NCI-H2107 (cell line): Measurements from ENCODE around the gene SURF6.

Experiments used
- DNase-seq: peaks from one replicate; lab custom pipeline; 2025; lab: John Stamatoyannopoulos, UW

SURF6 gene

GRCh38 chr9:133367778-133368177 is 31.8 kb upstream of the SURF6 start:
- DNase-seq, result no peak

DNA sequence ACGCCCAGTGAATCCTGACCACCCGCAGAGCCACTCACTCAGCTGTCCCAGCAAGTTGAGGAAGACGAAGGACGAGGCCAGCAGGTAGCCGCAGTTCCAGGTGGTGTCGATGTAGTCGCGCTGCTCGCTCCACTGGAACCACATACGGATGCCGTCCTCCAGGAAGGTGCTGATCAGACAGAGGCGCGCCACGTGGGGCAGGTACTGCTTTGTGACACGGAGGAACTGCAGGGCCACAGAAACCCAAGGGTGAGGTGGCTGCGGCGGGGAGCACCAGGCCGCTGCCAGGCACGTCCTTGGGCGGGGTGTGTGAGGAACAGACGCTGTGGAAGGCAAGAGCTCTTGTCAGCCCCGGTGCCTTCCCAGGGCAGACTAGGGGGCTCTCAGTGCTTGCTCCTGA is 31.2 kb upstream of the SURF6 start:
- no peak for DNase-seq

DNA sequence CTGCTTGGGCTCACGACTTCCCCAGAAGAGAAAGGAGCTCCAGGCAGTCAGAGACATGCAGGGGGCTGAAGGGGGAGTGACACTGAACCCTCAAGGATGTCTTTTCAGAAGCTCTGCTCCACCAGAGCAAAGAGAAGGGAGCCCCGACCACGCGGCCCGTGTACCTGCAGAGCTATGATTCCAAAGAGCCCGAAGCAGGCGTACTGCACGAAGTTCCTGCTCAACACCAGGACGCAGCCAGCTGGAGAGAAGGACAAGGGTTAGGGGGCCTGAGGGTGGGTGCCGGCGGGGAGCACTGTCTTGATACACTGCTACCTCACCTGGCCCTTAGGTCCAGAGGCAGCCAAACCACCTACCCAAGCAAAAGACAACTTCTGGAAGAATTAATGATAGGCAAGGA is 30.4 kb upstream of the SURF6 start:
- DNase-seq, result no peak

- no peak for DNase-seq
Measured at GRCh38 chr9:133362359-133363044, 26.5 kb upstream of the SURF6 start.

GRCh38 chr9:133361507-133362092 is 25.6 kb upstream of the SURF6 start:
- no peak for DNase-seq

DNA sequence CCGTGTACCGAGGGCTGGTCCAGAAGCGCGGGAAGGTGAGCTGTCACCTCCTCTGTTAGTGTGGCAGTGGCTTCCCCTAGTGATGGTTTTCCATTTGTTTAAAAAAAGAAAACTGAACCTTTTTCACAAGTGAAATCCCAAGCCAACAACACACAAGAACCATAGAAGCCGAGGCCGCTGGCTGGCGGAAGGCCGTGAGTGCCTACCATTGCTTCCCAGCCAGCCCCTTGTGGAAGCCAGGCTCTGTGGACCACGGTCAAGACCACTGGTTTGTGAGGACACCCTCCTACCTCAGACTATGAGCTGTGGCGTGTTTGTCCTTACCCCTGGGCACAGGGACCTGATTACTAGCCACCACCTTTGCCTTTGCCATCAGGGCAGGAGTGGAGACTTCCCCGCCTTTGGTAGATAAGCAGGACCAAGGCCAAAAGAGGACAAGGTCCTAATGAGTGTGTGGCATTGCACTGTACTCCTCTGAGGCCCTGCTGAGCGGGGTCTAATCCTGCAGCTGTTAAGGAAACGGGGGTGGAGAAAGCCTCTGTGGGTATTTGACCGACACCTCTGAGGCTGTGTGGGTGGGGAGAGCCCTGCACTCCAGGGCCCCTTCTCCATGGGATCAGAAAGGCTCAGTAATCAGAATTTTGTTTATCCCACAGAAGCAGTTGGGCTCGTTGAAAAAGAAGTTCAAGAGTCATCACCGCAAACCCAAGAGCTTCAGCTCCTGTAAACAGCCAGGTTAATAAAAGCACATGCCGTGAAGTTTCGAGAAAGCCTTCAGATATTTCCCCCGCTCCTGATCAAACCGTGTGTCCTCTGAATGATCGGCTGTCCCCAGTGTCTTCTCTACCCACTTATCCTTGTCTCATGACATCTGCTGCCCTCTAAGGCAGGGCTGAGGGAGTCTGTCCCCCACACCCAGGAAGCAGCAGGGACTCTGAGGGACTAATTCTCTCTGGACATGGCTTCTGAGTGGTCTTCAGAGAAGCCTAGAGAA is 24.7 kb upstream of the SURF6 start:
- DNase-seq, result no peak

DNA sequence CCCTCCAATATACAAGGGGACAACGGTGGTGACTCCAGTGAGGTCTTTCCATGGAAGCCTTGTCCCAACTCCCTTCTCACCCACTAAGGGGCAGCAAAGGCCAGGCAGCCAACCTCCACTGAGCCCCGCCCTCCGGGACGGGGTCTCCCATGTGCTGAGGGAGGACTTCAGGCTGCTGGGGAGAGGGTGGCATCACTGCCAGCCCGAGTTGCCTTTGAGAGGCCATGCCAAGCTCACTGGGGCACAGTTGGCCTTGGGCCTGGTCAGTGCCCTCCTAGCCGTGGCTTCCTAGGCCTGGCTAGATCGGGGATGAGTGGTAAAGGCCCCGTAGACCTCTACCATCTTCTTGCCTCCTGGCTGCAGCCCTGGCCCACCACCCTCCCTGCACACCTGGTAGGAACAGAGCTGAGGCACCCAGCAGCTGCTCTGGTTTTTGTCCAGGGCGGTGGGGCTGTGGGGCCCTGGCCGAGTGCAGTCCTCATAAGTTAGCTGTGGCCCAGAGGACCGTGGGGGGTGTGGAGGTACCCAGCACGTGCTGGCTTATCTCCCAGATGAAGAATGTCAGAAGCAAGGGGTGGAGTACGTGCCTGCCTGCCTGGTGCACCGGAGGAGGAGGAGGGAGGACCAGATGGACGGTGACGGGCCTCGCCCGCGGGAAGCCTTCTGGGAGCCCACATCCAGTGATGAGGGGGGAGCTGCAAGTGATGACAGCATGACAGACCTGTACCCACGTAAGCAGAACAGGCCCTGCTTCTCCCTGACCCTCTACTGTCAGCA is 23.6 kb upstream of the SURF6 start:
- no peak for DNase-seq

- no peak for DNase-seq
Measured at GRCh38 chr9:133357656-133358055, 21.7 kb upstream of the SURF6 start.

DNA sequence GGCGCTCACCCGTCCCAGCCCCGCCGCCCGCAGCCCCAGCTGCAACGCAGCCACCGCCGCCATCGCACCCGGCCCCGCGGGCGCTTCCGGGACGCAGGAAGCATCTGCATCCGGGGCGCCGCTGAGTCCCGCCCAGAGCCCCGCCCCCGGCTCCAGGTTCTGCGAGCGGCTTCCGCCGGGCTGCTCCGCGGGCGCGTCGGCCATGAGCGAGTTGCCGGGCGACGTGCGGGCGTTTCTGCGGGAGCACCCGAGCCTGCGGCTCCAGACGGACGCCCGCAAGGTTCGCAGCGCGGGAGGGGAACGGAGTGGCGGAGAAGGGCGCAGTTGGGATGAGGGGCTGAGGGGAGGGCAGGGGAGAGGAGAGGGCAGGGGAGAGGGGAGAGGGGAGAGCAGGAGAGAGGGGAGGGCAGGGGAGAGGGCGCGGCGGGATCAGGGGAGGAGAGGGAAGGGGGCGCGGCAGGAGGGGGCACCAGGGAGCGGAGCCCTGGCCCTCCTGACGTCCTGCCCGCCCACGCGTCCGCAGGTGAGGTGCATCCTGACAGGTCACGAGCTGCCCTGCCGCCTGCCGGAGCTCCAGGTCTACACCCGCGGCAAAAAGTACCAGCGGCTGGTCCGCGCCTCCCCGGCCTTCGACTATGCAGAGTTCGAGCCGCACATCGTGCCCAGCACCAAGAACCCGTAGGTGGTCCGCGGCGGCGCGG is 20.6 kb upstream of the SURF6 start, which contains the start of the genes SURF1 and SURF2:
TSS of gene SURF1 (minus strand) at position 97 of the 701 bp plus-strand sequence. CDS start at position 63, 34 bp downstream.
TSS of gene SURF2 (plus strand) at position 160 of the 701 bp plus-strand sequence. CDS start at position 203, 43 bp downstream.
- peak; percentile 52 for DNase-seq

DNA sequence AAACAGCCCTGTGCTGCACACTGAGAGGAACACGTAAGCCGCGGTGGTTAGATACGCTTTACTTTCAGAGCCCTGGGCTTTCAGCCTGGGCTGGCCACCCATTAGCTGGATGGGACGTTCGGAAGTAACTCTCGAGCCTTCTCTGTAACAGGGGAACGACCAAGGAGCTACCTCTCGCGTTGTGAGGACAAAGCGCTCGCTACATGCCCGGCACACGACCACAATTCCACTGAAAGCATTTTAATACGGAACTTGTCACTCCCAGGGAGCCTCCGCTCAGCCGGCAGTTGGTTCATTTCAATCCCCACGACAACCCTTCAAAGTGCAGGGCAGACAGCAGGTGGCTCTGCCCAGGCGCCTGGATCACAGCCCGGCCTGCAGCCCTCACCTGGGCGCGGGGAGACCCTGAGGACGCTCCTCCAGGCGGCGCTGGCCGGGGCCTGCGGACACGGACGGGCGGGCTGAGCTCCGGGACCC is 19.9 kb upstream of the SURF6 start:
- DNase-seq, result no peak

DNA sequence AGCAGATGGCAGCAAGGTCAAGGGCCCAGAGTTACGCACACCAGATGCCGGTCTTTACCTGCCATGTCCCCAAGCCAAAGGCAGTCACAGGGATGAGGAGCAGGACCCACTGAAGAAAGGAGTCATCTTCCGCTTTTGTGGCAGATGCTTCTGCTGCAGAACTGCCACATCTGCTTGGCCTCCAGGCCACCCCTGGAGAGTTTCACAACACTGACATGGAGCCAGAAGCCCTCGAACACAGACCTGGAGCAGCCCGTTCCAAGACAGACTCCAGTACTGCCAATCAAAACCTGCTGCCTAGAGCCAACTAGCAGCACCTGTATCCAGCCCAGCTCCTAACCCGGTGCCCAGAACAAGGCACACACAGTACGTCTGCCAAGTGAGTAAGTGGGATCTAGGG is 18.8 kb upstream of the SURF6 start:
- no peak for DNase-seq

DNA sequence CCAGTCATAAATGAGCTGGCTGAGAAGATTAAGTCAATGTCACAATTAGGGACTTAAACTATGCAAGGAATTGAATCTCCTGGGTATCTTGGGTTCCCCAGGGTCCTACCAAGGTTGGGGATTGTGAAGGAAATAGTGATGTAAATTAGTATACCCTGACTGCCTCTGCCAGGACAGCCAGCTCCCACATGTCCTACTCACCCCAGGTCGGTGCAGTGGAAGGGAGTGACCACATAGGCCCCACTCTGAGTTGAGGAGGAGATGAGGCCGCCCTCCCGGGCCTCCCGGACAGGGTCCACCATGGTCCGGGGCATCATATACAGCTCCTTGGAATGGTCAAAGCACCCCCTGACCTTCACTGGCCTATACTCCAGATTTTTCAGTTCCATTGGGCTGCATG is 17.6 kb upstream of the SURF6 start:
- no peak for DNase-seq

DNA sequence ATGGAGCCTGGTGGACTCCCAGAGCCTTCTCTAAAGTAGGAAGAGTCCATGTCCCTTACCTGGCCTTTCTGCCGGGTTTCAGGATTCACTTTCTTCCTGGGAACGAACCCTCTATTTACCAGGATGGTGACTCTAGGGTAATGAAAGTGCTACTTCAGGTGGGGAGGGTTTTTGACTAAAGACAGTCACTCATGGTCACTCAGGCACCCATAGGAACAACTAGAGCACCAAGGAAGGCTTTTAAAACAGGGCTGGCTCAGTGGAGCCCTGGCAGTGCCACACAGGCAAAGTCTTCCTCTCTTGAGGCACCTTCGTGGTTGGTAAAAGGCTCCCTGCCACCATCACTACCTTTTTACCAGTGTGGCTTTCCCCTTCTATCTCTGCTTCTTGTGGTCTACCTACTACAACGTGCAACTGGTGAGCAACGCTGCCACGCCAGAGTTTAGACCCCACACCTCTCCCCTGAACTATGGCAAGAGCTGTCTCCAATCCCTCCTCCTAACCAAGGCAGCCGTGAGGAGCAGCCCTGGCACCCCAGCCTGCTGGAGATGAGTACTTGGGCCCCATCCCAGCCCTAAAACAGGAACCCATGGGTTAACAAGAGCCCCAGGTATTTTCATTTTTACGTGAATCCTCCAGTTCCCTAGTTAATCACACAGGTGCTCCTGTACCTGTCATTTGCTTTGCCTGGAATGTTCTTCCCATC is 16.8 kb upstream of the SURF6 start:
- no peak for DNase-seq

- no peak for DNase-seq
Measured at GRCh38 chr9:133351908-133352634, 16.1 kb upstream of the SURF6 start.

DNA sequence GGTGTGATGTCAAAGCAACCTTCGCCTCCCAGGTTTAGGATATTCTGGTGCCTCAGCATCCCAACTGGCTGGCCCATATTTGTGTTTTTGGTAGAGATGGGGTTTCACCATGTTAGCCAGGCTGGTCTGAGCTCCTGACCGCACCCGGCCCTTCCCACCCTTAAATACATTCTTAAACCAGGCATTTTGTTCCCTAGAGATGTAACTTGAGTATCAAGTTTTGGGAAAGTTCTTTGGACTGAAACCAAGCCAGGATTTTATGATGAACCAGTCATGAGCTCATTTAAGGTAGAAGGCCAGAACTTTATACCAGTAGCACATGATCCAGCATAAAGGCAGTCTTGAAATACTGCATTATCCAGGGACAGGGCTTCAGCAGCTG is 15.5 kb upstream of the SURF6 start:
- no peak for DNase-seq

DNA sequence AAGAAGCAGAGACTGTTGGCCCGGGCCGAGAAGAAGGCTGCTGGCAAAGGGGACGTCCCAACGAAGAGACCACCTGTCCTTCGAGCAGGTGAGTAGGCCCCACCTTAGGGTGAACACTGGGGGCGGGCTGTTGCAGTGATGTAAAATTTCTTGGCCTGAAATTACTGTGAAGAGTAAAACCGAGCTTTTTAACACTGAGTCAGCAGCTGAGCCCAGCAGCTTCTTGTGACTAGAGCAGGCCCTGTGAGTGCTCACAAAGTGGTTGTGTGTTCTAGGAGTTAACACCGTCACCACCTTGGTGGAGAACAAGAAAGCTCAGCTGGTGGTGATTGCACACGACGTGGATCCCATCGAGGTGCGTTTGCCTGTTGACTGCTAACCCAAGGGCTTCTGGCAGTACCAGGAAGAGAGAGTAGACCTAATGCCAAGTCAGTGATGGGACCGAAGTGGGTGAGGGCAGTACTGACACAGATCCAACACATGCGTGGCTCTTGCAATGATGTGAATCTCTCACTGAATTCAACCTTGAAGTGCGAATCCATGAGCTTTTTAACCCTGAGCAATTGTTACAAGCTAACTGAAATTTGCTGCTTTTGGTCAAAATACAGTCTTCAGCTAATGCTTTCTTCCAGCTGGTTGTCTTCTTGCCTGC is 14.1 kb upstream of the SURF6 start:
- no peak for DNase-seq

DNA sequence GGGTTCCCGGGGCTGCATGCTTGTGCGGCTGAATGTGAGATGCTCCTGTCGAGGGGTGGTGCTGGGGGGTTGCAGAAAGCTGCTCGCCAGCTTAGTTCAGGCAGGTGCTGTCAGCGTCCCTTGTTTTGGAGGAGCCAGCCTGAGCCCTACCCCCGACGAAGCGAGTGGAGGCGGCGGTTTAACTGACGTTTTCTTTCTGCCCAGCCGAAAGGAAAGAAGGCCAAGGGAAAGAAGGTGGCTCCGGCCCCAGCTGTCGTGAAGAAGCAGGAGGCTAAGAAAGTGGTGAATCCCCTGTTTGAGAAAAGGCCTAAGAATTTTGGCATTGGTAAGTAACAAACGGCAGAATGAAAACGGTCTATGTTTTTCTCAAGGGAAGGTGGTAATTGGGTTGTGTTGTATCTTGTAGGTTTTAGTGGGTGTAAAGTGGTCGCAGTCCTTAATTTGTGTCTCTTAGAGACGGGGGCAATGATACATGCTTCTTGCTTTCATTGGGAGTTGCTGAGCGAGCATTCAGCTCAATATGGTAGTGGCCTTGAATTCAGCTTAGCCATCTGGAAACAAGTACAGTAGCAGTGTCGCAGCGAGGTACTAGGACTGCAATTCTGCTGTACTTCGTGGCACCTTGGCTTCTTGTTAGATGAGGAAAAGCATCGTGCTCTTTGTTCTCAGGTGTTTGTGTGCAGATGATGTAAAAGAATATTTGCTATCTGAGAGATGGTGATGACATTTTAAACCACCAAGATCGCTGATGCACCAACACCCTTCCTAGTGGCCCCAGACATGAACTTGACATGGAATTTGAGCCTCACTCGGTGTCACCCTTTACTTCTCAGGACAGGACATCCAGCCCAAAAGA is 13.0 kb upstream of the SURF6 start:
- no peak for DNase-seq
